GM18526 (cell line): Measurements from ENCODE around the gene SMAD4.

Experiments
- POLR2A ChIP-seq: IDR thresholded peaks from 3 replicates; pipeline ENCODE4 v1.6.1; 2011; ENCODE audit not compliant: insufficient read length; ENCODE audit errors: extremely low read depth

Gene SMAD4

DNA sequence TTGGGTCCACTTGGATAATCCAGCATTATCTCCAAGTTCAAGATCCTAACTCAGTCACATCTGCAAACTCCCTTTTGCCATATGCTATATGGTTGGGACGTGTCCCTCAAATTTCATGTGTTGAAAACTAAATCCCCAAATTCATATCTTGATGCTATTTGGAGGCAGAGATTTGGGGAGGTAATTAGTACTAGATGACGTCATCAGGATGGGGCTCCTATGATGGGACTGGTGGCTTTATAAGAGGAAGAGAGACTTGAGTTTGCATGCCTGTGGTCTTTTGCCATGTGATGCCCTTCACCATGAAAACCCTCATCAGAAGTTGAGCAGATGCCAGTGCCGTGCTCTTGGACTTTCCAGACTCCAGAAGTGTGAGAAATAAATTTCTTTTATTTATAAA lies 16.8 kb upstream of the SMAD4 start:
- TF ChIP-seq POLR2A = no peak

DNA sequence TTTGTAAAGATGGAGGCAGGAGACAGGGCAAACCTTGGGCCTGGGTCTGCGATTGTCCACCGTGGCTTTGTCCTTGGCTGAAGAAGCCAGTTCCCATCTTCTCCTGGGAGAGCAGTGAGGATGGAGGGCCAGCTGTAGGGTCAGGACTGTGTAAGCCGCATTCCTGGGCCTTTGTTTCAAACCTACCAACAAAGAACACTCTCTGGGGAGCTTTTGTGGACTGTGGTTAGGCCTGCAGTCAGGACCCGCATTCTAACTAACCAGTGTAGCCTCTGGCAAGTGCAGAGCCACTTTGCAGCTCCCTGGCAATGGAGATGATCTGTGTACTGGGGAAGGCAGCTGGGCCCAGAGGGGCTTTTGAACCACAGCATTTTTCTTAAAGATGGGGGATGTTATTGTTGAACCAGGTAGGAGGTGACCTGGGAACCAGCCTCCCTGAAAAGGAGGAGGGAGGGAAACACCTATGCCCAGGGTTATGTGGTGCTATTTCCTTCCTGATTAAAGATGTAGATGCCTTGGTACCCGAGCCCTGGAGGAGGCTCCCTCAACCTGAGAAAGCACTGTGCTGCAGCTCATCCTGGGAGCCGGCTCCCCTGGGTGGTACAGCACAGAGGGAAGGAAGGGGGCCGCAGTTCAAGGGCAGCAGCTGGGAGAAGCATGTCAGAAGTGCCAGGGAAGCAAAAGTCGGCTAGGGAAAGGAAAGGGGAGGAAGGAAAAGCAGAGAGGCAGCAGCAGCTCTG lies 12.7 kb upstream of the SMAD4 start:
- no peak for TF ChIP-seq POLR2A

DNA sequence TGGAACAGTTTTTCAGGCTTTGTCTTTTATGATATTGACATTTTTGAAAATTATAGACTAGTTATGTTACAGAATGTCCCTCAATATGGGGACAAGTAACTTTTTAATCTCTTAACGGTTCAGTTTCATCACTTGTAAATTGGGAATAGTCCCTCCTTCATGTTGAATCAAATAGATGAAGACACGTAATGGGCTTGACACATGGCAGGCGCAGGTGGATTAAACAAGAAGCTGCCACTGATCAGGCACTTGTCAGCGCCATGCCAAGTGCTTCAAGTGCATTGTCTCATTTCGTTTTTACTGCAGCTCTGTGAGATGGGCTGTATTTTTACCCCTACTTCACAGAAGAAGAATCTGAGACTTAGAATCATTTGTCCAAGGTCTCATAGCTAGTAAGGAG lies 9.5 kb upstream of the SMAD4 start:
- TF ChIP-seq POLR2A = no peak

DNA sequence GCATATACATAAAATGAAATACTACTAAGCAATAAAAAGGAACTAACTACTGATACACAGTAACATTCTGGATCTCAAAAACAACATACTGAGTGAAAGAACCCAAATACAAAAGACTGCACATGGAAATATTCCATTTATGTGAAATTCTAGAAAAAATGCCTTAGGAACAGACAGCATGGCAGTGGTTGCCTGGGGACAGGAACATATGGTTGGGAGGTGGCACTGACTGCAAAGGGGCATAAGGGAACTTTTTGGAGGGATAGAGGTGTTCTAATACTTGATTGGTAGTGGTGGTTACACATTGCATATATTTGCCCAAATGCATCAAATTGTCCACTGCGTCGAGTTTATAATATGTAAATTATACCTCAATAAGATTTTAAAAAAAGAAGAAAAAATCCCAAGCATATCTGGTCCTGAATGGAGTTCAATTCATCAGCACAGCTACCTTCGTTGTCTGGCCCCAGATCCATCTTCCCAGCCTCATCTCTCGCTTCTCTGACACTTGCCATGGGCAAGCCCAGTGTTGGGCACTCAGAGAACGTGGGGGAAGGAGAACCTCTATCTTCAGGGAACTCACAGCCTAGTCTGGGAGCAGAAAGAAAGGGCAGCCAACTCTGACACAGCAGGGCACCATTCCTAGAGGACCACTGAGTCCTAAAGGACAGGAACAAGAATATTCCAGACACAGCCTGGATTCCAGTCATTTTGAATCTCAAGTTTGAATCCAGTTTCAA lies 8.6 kb upstream of the SMAD4 start:
- TF ChIP-seq POLR2A = no peak

DNA sequence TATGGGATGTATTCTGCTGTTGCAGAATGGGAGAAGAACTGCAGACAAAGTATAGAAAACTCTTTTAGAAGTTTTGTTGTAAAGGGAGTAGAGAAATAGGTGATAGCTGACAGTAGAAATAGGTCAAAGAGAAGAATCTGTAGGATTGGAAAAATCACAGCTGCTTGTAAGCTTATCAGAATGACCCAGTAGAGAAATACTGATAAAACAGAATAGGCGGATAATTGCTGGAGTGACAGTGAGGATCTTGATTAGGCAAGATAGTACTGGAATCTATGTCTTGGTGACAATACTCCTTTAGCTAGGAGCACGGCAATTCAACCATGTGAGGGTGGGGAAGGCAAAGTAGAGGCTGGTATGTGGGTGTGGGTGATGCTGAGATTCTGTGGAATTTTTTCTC lies 4.5 kb upstream of the SMAD4 start:
- TF ChIP-seq POLR2A = no peak

DNA sequence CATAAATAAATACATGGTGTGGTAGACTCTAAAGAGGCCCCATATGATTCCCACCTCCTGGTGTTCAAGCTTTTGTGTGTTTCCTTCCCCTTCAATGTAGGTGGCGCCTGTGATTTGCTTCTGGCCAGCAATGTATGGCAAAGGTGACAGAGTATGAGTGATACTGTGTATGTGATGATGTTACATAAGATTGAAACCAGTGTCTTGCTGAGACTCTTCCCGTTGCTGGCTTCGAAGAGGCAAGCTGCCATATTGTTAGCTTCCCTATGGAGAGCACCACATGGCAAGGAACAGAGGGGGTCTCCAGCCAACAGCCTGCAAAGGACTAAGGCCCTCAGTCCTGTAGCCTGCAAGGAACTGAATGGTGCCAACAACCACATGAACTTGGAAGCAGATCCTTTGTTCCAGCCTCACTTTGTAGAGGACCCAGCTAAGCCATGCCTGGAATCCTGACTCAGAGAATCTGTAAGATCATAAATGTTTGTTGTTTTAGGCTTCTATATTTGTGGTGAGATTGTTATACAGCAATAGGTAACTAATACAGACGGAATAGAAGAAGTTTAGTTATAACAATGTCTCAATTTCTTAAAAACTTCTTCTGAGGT lies 1.7 kb upstream of the SMAD4 start:
- TF ChIP-seq POLR2A = no peak

DNA sequence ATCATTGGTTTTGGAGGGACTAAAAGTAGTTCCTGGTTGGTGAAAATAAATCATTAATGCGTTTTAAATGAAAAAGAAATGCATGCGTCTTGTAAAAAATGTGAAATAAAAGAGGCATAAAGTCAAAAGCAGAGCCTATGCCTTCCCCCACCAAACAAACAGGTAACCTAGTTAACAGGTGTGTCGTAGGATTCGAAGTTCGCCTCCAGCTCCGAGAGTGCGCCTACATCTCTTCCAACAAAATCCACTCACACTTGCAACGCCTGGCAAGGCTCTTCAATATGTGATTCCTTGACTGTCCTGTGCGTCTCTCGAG lies 677 bp upstream of the SMAD4 start:
- no peak for TF ChIP-seq POLR2A

DNA sequence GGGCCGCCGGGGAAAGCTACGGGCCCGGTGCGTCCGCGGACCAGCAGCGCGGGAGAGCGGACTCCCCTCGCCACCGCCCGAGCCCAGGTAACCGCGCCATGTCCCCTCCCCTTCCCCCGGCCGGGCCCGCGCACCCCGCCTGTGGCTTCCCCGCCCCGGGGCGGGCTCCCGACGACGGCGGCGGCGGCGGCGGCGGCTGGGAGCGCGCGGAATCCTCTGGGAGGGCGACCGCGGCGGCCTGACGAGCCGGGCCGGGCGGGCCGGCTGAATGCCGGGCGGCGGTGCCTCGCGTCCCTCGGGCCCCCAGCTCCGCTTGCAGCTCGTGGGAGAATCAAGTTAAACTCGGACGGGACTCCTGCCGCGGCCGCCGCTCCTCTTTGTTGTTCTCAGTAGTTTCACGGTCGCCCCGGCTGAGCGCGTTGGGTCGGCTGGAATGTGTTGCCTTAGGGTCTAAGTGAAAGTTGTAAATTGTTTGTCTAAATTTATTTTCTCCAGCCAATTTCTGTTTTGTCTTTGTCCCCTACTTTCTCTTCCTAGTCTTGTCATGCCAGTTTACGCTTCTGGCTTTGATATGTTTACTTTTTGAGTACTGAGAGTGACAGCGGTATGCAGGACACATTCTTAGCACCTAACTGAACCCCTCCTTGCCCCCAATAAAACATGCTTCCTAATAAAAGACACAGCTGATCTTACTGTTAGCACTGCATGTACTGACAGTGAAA lies 685 bp downstream of the SMAD4 start:
- TF ChIP-seq POLR2A = no peak

DNA sequence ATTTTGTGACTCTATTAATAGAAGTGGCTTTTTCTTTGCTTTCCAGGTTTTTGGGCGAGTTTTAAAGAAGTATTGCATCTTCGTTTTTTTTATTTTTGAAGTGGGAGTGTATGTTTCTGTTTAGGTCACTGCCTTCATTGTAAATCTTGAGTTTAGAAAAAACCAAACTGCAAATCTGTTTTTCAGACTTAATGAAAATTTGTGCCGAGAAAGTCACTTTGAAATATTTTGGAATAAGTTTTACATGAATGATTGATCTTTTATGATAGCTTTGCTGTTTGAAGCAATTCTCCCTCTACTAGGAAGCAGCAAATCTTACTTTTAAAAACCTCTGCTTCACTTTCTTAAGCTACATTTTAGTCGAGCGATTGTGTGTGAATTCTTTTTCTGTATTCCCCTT lies 2.2 kb downstream of the SMAD4 start:
- no peak for TF ChIP-seq POLR2A

DNA sequence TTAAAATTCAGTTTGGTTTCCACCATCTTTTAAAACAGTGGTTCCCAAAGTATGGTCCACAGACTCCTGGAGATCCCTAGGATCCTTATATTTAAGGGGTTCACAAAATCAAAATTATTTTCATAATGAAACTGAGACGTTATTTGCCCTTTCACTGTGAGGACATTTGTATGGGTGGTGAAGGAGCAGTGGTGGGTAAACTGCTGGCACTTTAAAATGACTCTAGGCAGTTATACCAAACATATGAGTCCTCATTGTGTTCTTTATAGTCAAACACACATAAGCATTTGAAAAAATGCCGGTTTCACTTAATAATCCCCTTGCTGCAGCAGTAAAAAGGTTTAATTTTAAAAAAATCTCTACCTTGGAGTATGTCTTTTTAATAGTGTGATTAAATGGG lies 7.2 kb downstream of the SMAD4 start:
- no peak for TF ChIP-seq POLR2A

DNA sequence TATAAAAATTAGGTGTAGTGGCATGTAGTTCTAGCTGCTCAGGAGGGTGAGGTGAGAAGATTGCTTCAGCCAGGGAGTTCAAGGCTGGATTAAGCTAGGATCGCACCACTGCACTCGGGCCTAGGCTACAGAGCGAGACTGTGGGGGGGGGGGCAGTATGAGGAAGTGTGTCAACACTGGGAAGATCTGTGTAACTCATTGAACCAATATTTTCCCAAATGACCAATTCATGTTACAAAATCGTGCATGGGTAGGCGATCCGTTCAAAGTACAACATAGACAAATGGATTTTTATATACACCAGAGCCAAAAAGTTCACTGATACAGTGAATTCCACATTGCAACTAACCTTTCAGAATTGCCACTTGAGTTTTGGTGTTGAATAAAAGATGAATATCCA lies 8.1 kb downstream of the SMAD4 start:
- no peak for TF ChIP-seq POLR2A

DNA sequence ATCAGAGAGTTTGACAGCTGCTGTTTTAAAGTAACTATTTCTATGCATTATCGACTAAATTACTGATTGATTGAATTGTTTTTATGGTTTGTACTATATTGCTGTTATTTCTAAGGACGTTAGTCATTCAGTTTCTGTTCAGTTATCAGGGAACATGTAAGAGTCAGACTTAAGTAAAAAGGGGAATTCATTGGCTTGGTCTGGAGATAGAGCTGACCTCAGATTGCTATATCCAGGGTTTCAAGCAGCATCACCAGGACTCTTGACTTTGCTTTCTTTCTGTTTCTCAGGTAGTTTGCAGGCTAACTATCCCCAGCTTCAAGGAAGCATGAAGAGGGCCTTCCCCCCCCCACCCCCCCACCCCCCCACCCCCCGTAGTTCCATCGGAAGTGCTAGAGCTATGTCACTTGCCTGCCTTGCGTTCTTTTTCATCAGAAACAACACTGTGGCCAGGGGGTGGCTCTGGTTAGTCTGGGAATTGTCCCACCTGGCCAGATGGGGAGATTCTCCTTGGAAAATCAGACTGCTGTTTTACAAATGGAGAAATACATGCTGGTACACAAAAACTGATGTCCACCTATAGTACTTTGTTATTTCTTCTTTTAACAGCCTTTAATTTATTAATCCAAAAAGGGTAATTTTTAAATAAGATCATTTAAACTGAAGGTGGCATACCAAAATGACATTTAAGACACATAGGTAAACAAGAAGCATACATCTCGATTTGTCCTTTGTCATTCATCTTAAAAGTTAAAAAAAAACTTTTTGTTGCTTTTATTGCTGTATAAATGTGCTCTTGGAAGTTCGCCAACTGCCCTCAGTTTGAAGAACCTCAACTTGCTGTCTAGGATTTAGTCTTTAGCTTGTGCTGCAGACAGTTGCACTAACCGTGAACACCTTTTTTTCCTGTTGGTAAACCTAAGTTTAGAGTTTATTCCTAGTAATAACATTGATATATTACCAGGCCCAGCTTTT lies 9.4 kb downstream of the SMAD4 start:
- no peak for TF ChIP-seq POLR2A

DNA sequence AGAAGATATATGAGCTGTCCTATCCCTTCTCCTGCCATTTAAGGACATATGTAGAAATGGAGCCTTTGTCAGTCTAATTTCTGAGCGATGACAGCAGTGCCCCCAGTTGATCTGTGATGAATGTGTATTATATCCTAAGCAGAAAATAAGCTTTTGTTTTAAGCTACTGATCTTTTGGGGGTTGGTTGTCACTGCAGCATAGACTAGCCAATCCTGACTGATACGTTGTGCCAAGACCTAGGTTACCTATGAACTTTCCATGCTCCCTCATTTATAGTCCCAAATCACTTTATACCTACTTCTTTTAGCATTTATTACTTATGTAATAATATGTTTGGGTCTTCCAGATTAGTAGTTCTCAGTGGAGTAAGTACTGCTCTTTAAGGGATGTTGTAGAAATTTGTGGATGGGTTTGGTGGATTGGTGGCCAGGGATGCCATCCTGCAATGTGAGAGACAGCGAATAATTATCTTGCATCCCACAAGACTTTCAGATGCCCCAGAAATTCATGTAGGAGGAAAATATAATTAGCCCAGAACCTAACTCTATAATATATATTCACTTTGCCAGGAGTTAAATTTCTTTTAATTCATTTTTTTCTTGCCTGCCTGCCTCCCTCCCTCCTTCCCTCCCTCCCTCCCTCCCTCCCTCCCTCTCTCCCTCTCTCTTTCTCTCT lies 11.8 kb downstream of the SMAD4 start:
- no peak for TF ChIP-seq POLR2A

DNA sequence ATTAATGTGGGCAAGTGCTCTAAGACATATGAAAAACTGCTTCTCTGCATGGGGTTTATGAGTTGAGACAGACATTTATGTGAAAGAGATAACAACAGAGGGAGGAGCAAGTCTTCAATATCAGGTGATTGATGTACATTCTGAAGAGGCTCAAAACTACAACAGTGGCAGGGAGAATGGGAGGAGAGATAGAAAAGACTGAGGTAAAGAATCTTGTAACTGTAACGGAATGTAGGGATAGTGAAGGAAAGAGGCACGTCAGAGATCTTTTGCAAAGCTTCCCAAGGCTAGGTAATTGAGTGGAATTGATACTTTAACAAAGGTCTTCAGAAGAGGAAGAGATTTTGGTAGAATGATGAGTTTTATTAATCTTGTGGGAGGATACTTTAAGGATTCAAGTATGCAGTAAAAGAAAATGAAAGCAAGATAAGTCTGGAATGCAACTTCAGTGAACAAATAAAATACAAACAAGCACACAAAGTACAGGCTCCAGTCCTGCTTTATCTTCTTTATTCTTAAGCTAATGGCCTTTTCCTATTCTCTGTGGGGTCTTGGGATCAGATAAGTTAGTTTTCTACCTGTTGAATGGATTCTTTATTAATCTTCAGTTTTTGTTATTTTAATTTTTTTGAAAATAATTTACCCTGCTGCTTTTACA lies 15.0 kb downstream of the SMAD4 start:
- no peak for TF ChIP-seq POLR2A
